ENCODE data around the gene ASB4.

Gene ASB4

DNA sequence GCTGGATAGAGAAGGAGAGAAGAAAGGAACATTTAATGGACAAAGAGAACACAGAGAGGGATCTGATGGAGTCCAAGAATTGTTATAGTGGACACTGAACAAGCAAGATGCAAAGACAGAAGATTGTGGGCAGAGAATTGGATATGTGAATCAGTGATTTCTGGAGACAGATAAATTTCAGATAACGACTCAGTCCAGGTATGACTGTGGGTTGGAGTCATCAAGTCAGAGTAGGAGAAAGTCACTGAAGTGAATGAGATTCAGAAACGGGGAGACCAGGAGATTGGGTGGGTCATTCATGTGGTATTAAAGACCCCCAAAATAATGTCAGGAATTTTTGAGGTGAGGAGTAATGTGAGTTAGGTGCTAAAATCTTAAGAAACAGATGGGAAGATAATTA is 23.0 kb downstream of the ASB4 start:
- Histone ChIP-seq H3K27me3 (replicated peaks) (no peaks in the 10 kb centered on the region), H3K27ac (no peak overlapping the region), H3K4me3 (ENCODE audit: low read depth, low read length) (no peak overlapping the region), H3K36me3 (replicated peaks) (no peaks in the 10 kb centered on the region)
- no peak for TF ChIP-seq CTCF (IDR thresholded peaks at IDR 0.05; ENCODE audit: low read depth, low read length, missing control alignments)
- in situ Hi-C loops (cut with HindIII; ENCODE audit: low pct_ligation_motif_present, low sequenced_read_pairs): loop anchor here (25.0 kb wide), 1 partner anchor 179 kb away; no protein-coding TSS in a partner anchor
- no peak for DNase-seq

DNA sequence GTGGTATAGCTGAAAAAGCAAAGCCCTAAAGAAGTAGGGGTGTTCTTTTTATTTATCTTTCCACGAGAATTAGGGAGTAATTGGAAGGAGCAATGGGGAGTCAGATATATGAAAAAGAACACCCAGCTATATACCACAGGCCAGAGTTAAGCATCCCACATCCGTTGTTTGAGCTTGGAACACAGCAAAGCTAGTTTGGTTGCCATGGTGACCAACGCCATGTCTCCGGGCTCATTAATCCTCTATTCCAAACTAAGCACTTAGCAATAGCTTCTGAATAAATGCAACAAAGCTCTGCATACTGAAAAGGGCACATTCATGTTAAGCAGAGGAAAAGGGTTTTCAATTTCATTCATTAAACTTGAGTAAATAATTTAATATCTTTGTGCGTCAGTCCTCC is 23.5 kb downstream of the ASB4 start:
- in situ Hi-C loops (cut with HindIII; ENCODE audit: low pct_ligation_motif_present, low sequenced_read_pairs): loop anchor here (25.0 kb wide), 1 partner anchor 178 kb away; no protein-coding TSS in a partner anchor
- no peaks in the 10 kb centered on the region for H3K27me3 ChIP-seq (replicated peaks)
- no peak for TF ChIP-seq CTCF (IDR thresholded peaks at IDR 0.05; ENCODE audit: low read depth, low read length, missing control alignments)
- peak; percentile 82 for DNase-seq
- H3K4me3 ChIP-seq (ENCODE audit: low read depth, low read length): no peak overlapping the region
- no peaks in the 10 kb centered on the region for H3K36me3 ChIP-seq (replicated peaks)
- H3K27ac ChIP-seq: no peak overlapping the region

- peak; percentile 91 for TF ChIP-seq CTCF (IDR thresholded peaks at IDR 0.05; ENCODE audit: low read depth, low read length, missing control alignments)
- Histone ChIP-seq H3K27me3 (replicated peaks) (no peaks in the 10 kb centered on the region), H3K27ac (no peak overlapping the region), H3K36me3 (replicated peaks) (no peaks in the 10 kb centered on the region), H3K4me3 (ENCODE audit: low read depth, low read length) (no peak overlapping the region)
- DNase-seq: peak; percentile 76
- in situ Hi-C loops (cut with HindIII; ENCODE audit: low pct_ligation_motif_present, low sequenced_read_pairs): loop anchor here (25.0 kb wide), 1 partner anchor 176 kb away; no protein-coding TSS in a partner anchor
Observed at GRCh38 chr7:95511716-95512260, 26.0 kb downstream of the ASB4 start.

GRCh38 chr7:95517458-95517857 is 31.7 kb downstream of the ASB4 start:
- no peak for TF ChIP-seq CTCF (IDR thresholded peaks at IDR 0.05; ENCODE audit: low read depth, low read length, missing control alignments)
- Histone ChIP-seq H3K36me3 (replicated peaks) (no peaks in the 10 kb centered on the region), H3K27me3 (replicated peaks) (no peaks in the 10 kb centered on the region), H3K4me3 (ENCODE audit: low read depth, low read length) (no peak overlapping the region), H3K27ac (no peak overlapping the region)
- DNase-seq: no peak
- in situ Hi-C loops (cut with HindIII; ENCODE audit: low pct_ligation_motif_present, low sequenced_read_pairs): loop anchor here (25.0 kb wide), 1 partner anchor 170 kb away; no protein-coding TSS in a partner anchor

- Histone ChIP-seq H3K4me3 (ENCODE audit: low read depth, low read length) (no peak overlapping the region), H3K36me3 (replicated peaks) (no peaks in the 10 kb centered on the region), H3K27me3 (replicated peaks) (no peaks in the 10 kb centered on the region), H3K27ac (no peak overlapping the region)
- no peak for TF ChIP-seq CTCF (IDR thresholded peaks at IDR 0.05; ENCODE audit: low read depth, low read length, missing control alignments)
- in situ Hi-C loops (cut with HindIII; ENCODE audit: low pct_ligation_motif_present, low sequenced_read_pairs): loop anchor here (25.0 kb wide), 1 partner anchor 169 kb away; no protein-coding TSS in a partner anchor
- no peak for DNase-seq
Observed at GRCh38 chr7:95517870-95518269, 32.1 kb downstream of the ASB4 start.

- H3K4me3 ChIP-seq (ENCODE audit: low read depth, low read length): no peak overlapping the region
- DNase-seq: no peak
- H3K36me3 ChIP-seq (replicated peaks): no peaks in the 10 kb centered on the region
- no peak for TF ChIP-seq CTCF (IDR thresholded peaks at IDR 0.05; ENCODE audit: low read depth, low read length, missing control alignments)
- no peaks in the 10 kb centered on the region for H3K27me3 ChIP-seq (replicated peaks)
- H3K27ac ChIP-seq: no peak overlapping the region
- in situ Hi-C loops (cut with HindIII; ENCODE audit: low pct_ligation_motif_present, low sequenced_read_pairs): loop anchor here (25.0 kb wide), 1 partner anchor 167 kb away; no protein-coding TSS in a partner anchor
Observed at GRCh38 chr7:95520136-95520535, 34.4 kb downstream of the ASB4 start.

Data from brain microvascular endothelial cell (primary cell).